Measurements from ENCODE around the gene SLC6A8.
"Not testable (repeated sequence)": the region's sequence is repeated elsewhere in the genome, so short reads cannot be mapped to it uniquely, and the experiment has no call there.

Gene SLC6A8

GRCh38 chrX:153671589-153672530 is 15.9 kb upstream of the SLC6A8 start:
- in situ Hi-C loops (cut with HindIII; ENCODE audit: low sequenced_read_pairs), result no loop called here

- in situ Hi-C loops (cut with HindIII; ENCODE audit: low sequenced_read_pairs), result no loop called here
These were observed 14.9 kb upstream of the SLC6A8 start for GRCh38 chrX:153672531-153673427.

GRCh38 chrX:153673428-153674218 is 14.1 kb upstream of the SLC6A8 start, which contains the start of gene PNCK:
TSS of gene PNCK (minus strand) at chrX:153673813. CDS start at chrX:153673076, 737 bp downstream.
- in situ Hi-C loops (cut with HindIII; ENCODE audit: low sequenced_read_pairs), result no loop called here

GRCh38 chrX:153674219-153674851 is 13.4 kb upstream of the SLC6A8 start:
- in situ Hi-C loops (cut with HindIII; ENCODE audit: low sequenced_read_pairs), result no loop called here

- in situ Hi-C loops (cut with HindIII; ENCODE audit: low sequenced_read_pairs), result no loop called here
These were observed 6.6 kb upstream of the SLC6A8 start for GRCh38 chrX:153681175-153681574.

GRCh38 chrX:153683486-153683885 is 4.2 kb upstream of the SLC6A8 start:
- in situ Hi-C loops (cut with HindIII; ENCODE audit: low sequenced_read_pairs), result not testable (repeated sequence)

GRCh38 chrX:153684467-153685155 is 3.1 kb upstream of the SLC6A8 start:
- in situ Hi-C loops (cut with HindIII; ENCODE audit: low sequenced_read_pairs), result no loop called here

- in situ Hi-C loops (cut with HindIII; ENCODE audit: low sequenced_read_pairs), result no loop called here
These were observed 2.6 kb upstream of the SLC6A8 start for GRCh38 chrX:153685156-153685536.

- in situ Hi-C loops (cut with HindIII; ENCODE audit: low sequenced_read_pairs), result no loop called here
These were observed 1.7 kb upstream of the SLC6A8 start for GRCh38 chrX:153685751-153686696.

GRCh38 chrX:153686711-153687110 is 1.0 kb upstream of the SLC6A8 start:
- in situ Hi-C loops (cut with HindIII; ENCODE audit: low sequenced_read_pairs), result no loop called here

GRCh38 chrX:153688071-153688470 is 345 bp downstream of the SLC6A8 start:
- in situ Hi-C loops (cut with HindIII; ENCODE audit: low sequenced_read_pairs), result no loop called here

- in situ Hi-C loops (cut with HindIII; ENCODE audit: low sequenced_read_pairs), result no loop called here
These were observed 780 bp downstream of the SLC6A8 start for GRCh38 chrX:153688506-153688905.

GRCh38 chrX:153688911-153689590 is 1.3 kb downstream of the SLC6A8 start:
- in situ Hi-C loops (cut with HindIII; ENCODE audit: low sequenced_read_pairs), result no loop called here

GRCh38 chrX:153689654-153690465 is 2.1 kb downstream of the SLC6A8 start:
- in situ Hi-C loops (cut with HindIII; ENCODE audit: low sequenced_read_pairs), result no loop called here

- in situ Hi-C loops (cut with HindIII; ENCODE audit: low sequenced_read_pairs), result no loop called here
These were observed 2.7 kb downstream of the SLC6A8 start for GRCh38 chrX:153690466-153690865.

- in situ Hi-C loops (cut with HindIII; ENCODE audit: low sequenced_read_pairs), result not testable (repeated sequence)
These were observed 3.5 kb downstream of the SLC6A8 start for GRCh38 chrX:153691032-153691827.
